HL-60/S4 (cell line): ENCODE measurements around the gene SLC12A7.
"Not testable (repeated sequence)": the region's sequence is repeated elsewhere in the genome, so short reads cannot be mapped to it uniquely, and the experiment has no call there.

Experiments
- in situ Hi-C: fragments of 300-500 bp; cut with MboI; formaldehyde crosslinking; loops from 2 replicates; pipeline ENCODE4 v1.14.3; 2022; ENCODE audit warnings: low sequenced_read_pairs

The SLC12A7 gene

DNA sequence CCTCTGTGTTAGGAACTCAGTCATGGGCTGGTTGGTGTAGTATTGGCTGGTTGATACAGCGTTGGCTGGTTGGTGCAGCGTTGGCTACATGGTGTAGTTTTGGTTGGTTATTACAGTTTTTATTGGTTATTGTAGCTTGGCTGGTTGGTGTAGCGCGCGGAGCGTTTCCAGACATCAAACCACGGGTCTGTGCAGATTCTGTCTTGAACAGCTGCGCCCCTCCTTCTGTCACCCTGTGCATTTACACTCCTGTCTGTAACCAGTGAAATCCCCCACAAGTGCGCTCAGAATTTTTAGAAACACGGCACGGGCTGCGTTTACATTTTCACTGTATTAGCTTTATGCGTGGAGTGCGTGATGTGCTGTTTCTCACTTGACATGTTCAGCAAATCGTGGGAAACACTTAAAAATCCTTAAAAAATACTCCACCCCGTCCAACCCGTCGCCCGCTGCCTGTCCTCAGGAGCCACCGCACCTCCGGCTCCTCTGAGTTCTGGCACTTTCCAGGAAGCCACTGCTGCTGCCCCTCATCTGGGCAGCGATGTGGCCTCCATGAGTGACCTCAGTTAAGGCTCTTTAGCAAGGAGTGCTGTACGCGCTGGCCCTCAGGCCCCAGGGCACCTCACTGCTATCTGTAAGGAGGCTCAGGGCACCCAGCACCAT, 82.5 kb downstream of the SLC12A7 start:
- in situ Hi-C loops = no loop called here

DNA sequence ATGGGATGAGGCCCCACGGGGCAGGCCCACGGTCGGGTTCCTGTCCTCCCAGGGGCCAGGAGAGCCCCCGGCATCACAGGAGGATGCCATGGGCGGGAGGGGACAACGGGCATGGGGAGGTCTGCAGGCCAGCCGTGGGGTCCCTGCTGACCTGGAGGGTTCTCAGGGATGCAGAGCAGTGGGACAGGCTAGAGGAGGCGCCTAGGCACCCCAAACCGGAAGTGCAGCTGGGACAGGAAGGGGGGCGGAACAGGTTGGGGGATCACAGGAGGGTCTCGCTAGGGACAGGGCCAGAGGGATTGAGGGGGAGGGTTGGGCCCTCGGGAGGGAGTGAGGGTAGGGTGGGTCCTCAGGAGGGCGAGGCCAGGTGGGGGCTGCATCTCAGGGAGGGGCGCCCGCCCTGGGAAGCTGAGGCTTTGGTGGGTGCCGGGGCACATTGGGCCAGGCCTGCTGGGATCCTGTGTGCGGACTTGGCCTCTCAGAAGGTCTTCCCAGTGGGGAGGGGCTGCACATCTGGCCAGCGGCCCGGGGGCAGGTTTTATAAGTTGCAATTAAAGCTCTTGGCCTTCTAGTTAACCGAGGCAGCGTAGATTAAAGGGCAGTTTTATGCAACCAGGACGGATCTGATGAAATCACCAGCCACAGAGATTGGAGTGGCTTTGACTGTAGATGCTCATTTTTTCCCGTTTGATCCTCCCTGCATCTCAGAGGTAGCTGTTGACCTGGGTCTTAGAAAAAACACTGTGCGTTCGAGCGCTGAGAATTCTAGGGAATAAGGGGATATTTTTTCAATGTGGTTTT, 83.2 kb downstream of the SLC12A7 start:
- in situ Hi-C loops = no loop called here

DNA sequence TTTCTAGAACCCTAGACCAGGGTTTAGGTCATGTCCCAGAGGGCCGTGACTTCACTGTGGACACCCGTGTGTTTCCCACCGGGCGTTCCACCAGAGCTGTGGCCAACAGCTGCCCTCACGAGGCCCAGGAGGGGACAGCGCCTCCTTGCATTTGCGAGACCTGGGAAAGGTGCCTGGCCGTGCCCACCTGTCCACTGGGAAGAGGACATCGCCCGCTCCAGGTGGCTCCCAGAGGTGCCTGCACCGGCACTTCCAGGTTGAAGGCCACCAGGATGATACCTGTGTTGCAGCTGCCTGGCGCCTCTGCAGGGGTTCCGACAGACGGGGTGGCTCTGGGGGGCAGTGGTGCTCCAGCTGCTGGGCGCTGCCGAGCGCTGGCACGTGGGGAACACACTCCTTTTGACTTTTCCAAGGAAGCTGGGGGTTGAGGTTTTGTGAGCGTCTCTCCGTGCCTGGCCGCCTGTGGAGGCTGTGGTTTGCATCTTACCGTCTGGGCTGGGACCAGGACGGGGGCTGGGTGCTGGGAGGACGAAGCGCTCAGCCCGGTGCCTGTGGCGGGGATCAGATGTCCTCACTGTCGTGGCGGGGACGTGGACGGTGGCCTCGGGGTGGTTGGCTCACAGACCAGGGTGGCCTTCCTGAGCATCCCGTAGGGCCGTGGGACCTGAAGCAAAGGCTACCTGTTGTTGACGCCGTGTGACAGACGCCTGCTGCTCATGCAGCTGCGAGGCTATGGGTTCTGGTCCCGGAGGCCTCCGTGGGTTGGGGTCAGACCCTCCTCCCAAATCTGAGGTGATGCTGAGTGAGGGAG, 84.0 kb downstream of the SLC12A7 start:
- in situ Hi-C loops = no loop called here

DNA sequence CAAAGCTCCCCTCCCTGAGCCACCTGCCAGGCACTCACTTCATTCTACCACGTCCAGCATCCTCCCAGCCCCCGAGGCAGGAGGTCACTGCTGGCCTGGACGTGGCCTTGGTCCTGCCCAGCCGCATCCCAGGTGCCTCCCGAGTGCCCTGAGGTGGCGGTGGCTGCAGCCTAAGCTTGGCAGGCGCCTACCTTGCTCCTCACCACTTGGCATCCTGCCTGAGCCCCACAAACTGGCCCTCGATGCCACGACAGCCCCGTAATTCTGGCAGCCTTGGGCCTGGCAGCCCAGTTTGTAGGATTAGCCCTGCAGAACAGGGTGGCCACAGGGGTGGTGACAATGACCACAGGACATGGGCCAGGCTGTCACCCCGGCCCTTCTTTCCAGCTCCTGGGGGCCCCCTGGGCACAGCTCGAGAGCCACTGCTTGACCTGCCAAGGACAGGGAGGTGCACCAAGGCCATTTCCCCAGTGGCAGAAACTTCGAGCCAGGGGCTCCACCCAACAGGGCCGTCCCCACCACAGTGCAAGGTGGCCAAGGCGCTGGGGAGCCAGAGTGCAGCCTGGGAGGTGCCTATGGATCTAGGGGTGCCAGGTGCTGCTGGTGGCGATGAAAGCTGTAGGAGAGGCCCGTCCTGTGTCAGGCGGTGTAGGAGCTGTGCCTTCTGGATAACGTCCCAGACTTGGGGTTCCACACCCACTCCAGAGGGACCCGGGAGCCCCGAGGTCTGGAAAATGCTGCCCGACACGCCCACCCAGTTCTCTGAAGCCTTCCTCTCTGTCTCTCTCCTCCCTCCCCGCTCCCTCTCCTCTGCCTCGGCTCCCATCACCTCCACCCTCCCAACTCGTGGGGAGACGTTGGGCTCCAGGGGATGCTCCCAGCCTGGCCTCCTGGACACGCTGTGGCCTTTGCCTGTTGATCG, 84.9 kb downstream of the SLC12A7 start:
- in situ Hi-C loops = no loop called here

DNA sequence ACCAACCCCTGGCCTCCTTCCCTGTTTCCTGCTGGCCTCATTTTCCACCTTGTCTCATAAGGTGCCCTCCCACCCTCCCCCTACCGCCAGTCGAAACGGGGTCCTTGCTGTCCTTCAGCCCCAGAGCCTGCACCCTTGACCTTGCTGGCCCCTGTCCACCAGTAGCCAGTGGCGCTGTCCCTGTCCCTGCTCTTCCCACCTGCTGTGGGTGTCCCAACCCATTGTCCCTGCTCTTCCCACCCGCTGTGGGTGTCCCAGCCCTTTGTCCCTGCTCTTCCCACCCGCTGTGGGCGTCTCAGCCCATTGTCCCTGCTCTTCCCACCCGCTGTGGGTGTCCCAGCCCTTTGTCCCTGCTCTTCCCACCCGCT, 89.9 kb downstream of the SLC12A7 start:
- in situ Hi-C loops = not testable (repeated sequence)

DNA sequence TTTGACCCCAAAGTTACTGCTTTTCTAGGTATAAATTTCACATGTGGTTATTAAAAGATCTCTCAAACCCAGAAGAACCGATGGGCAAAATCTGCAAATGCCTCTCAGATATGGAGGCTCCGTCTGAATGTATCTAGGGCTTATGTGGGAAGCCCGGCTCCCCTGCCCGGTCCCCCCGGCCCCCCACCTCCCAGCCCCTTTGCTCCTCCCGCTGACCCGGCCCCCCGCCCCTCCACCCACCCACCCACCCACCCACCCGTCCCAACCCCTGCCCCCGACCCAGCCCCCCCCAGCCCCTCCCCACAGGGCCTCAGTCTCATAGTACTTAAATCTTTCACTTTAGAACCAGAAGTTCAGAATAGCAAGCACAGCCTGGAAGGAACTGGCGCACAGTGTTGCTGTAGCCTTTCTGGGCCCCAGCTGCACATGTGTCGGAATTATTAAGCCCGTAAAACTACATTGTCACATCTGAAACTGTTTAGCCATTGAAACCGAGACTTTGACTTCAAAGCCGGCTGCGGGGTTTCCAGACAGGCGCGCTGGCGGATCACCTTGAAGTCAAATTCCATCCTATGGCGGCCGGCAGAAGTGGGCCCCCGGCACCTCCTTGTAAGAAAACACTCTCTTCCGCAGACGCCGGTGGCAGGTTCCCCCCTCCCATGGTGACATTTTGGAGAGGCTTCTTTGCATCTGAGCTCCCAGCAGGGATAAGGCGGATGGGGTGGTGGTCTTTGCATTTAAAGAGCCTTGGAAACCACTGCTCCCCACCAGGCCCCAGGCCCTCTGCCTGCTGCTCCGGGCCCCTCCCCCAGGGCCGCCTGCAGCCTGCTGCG, 90.5 kb downstream of the SLC12A7 start:
- in situ Hi-C loops = no loop called here

DNA sequence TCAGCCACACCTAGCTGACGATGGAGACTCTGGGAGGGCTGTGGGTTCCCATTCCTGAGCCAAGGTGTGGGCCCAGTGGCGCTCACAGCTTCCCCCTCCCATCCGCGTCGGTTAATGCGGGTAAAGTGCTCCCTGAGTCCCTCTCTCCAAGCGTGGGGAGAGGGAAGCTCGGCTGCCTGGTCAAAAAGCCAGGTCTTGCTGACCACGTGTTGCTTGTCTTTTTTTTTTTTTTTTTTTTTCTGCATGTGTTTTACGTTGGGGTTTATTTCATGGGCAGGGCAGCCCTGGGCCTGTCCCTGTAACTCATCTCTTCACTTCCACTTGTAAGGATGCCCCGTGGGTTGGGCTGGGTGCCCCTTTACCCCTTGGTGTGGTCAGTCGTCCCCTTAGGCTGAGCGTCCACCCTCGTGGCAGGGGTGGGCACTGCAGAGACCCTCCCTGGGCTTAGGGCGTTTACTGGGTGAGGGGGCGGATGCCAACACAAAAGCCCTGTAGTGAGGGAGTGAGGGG, 91.4 kb downstream of the SLC12A7 start:
- in situ Hi-C loops = no loop called here

DNA sequence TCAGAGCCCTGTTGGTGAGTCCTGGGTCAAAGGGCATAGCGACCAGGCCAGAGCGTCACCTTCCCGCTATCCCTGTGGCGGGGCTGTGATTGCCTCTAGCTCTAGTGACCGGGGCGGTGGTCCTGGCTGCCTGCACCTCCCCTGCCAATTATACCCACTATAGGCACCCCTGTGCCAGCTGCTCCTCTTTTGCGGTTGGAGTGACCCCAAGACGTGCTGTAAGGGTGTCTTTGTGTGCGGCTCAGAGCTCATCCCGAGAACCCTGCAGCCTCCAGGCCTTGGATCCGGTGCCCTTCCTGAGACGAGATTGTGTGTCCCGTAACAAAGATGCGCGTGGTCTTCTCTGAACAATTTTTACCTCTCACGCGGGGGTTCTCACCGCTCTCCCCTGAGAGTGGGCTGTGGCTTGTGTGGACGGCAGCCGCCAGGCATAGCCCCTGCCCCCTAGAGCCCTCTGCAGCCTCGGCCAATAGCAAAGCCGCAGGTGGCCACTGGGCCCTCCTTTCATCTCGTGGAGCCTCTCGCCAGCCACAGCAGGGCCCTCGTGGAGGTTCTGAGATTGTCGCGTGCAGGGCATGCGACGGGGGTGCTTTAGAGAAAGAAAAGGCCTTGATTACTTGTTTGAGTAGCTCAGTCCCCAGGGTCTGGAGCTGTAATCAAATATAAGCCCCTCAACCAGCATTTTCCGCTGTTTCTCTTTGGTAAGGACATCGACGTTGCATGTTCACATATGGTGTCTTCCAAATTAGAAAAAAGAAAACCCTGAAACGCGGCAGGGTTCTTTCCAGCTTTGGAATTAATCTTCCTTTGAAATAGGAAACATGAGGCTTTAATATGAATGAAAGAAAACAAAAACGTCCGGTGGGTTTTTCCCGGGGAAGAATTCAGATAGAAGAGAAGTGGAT, 92.6 kb downstream of the SLC12A7 start:
- in situ Hi-C loops = no loop called here

DNA sequence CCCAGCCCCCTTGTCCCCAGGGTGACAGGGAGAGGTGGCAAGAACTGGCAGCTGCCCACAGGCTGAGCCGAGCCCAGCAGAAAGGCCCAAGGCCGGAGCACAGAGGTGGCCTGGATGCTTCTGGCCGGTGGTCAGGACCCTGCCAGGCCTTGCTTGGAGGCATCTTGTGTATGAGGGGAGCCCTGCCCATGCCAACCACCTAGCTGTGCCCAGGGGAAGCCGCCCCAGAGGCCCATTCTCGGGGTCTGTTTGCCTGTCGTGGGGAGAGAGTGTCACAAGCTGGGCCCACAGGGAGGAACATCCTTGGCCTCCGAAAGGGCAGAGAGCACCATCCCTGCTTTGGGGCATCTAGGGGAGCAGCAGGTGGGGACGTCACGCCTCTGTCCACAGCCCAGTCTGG, 93.3 kb downstream of the SLC12A7 start:
- in situ Hi-C loops = no loop called here

DNA sequence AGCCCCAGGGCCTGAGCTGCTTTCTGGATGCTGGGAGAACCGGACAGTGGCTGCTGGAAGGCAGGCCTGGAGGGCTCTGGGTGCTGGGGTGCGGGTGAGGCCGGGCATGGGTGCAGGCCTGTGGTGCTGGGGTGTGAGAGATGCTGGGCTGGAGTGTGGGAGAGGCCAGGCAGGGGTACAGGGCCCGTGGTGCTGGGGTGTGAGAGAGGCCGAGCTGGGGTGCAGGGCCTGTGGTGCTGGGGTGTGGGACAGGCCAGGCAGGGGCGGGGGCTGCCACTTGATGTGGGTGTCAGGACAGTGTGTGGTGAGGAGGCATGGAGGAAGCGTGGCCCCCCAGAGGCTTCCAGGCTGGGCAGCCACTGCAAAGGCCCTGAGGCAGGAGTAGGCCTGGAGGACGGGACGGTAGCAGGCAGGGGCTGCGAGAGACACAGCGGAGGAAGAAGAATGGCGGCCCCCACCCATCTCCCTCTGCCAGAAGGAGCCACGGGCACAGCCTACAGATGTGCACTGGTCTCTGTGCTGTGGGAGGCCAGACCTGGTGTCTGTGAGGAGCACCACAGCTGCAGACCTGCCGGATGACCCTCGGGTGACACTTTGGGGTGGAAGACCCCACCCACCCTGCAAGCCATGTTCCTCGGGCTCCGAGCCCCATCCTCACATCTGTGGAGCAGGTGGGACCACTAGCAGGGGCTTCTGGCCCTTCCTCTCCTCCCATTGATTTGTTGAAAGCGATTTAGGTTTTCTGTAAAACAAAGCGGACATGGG, 94.0 kb downstream of the SLC12A7 start:
- in situ Hi-C loops = no loop called here

DNA sequence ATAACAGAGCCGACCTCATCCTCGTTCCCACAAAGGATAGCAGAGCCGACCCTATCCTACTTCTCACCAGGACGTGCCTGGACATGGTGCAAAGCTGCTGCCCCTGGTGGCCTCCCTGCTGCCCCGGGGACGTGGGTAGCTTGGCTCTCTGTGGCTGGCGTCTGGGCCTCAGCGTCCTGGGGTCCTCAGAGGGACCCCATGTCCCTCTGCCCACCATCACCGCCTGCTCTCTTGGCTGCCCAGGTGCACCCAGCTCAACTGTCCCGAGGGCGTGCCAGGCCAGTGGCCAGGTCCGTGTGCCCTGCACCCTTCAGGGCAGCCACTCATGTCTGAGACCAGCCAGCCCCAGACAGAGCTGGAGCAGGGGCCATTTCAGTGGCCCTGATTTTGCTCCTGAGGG, 94.8 kb downstream of the SLC12A7 start:
- in situ Hi-C loops = no loop called here

DNA sequence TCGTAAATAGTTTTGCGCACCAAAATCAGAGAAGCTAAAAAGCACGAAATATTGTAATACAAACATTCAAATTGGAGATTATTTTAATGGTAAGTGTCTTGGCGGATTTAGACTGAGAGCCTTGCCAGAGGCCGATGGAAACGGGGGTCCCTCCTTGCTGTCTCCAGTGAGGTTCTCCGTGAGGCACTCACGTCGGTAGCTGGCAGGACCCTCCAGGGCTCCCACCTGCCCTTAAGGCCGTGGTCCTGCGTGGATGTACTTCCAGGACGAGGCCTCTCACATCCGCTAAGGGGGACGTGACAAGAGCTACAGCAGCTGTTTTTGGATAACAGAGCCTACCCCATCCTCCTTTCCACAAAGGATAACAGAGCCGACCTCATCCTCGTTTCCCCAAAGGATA, 95.4 kb downstream of the SLC12A7 start:
- in situ Hi-C loops = no loop called here

DNA sequence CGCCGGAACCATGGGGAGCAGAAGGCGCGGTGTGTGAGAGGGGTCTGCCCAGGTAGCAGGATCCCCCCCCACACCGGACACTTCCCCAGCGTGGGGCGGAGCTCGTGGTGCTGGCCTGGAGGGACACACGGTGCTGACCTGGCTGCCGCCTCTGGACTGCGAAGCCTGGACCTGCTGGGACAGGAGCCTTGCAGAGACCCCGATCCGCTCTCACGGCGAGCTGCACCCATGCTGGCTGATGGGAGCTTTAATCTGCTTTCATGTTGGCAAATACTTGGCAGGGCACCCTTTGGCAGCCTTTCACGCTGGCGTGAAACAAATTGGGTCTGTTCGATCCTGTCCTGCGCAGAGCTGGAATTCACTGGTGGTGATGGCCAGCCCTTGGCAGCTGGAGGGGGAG, 95.8 kb downstream of the SLC12A7 start:
- in situ Hi-C loops = no loop called here

DNA sequence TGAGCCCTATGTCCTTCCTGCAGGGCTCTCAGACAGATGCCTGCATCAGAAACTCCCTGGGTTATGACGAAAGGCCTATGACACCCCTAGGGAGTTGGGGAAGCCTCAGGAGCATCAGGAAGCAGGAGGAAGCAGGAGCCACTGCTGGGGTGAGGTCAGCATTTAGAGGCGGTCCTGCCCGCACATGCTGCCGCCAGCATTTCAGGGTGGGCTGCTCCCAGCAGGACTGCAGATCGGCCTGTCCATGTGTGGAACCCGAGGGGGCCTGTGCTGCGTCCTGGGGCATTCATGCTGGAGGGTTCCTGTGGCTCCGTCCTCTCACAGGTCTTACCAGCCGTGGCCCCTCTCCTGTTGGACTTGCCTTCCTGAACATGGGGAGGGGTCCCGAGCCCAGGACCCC, 96.4 kb downstream of the SLC12A7 start:
- in situ Hi-C loops = no loop called here

DNA sequence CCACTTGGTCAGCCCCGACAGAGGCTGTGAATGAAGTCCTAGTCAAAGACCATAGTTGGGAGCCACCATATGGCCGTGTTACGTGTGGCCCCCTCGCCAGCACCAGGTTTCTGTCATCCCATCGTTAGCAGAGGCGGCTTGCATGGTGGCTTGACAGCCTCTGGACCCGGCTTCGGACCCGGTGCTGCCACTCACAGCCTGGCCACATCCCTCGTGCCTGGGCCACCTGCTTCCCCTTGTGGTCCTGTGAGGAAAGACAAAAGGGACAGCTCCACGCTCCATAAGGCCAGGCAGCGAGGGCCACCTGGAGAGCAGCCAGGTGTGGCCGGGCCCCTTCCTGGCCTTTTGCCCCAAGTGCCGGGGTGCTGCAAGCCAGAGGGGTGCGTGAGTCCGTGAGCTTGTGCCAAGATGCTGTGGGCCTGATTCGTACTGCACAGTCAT, 97.1 kb downstream of the SLC12A7 start:
- in situ Hi-C loops = no loop called here

DNA sequence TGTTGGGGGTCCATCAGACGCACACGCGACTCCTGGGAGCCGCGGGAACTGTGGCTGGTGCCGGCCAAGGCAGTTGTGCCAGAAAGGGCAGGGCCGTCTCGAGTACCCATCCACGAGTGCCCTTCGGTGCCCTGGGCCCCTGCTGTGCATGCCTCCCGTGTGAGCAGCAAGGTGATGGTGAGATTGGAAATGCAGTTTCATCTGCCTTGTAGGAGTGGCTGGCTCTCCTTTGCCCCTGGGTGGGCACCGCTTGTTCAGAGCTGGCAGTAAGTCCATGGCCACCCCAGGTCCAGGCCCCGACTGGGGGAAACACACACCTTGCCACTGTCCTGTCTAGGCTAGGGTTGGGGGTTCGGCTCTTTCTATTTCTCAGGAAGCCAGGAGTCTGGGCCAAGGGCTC, 97.5 kb downstream of the SLC12A7 start:
- in situ Hi-C loops = no loop called here

DNA sequence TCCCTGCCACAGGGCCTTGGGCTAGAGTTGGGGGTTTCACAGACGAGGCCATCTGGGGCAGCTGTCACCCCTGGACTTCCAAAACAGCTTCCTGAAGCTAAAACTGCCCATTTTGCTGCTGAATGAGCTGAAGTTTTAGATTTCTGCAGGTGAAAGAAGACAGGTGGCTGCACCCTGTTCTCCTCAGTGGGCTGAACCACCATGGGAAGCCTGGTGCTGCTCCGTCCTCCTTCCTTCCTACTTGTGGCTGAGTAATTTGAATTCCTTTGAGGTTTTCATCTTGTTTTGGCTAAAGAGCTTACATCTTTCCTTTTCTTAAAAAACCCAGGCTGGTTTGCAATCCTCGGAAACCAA, 97.9 kb downstream of the SLC12A7 start:
- in situ Hi-C loops = no loop called here
